ENCODE measurements around the gene ROBO1.

Gene ROBO1

DNA sequence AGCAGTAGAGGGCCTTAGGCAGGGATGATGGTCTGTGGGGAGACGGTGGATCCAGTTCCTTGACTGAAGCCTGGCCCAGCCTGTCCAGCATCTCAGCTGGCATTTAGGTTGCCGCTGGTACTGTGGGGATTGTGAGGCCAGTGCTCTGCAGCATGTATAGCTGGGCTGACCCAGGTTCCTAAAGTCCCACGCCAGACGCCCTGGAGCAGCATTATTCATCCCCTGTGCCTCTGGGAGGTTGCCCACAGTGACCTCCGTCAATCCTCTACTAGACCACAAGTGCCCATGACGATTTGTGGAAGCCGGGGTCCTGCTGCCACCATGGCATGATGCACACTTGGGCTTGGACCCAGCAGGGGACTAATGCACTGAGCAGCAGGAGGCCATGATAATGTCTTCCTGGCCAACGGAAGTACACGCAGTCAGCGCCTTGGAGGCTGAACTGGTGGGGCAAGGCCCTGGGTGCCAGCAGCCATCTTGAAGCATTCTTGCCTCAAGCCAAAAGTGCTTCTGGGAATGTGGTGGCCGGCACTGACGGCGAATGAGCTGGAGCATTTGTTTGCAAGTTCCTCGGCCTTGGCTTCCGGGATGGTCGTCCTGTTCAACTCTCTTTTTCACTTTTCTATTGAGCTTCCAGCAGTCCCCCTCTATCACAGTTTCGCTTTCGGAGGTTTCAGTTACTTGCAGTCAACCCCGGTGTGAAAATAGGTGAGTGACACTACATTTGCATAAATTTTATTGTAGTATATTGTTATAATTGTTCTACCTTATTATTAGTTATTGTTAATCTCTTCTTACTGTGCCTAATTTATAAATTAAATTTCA lies 949.4 kb downstream of the ROBO1 start:
- H3K4me1 Mint-ChIP-seq (ENCODE audit: low read depth), result no peaks in the 10 kb centered on the region
- H3K36me3 Mint-ChIP-seq, result no peaks in the 10 kb centered on the region
- H3K9me3 Mint-ChIP-seq (ENCODE audit: low read depth), result no peaks in the 10 kb centered on the region
- H3K27ac Mint-ChIP-seq, result no peak overlapping the region
- no peak overlapping the region for H3K4me3 Mint-ChIP-seq
- H3K27me3 Mint-ChIP-seq, result no peaks in the 10 kb centered on the region

DNA sequence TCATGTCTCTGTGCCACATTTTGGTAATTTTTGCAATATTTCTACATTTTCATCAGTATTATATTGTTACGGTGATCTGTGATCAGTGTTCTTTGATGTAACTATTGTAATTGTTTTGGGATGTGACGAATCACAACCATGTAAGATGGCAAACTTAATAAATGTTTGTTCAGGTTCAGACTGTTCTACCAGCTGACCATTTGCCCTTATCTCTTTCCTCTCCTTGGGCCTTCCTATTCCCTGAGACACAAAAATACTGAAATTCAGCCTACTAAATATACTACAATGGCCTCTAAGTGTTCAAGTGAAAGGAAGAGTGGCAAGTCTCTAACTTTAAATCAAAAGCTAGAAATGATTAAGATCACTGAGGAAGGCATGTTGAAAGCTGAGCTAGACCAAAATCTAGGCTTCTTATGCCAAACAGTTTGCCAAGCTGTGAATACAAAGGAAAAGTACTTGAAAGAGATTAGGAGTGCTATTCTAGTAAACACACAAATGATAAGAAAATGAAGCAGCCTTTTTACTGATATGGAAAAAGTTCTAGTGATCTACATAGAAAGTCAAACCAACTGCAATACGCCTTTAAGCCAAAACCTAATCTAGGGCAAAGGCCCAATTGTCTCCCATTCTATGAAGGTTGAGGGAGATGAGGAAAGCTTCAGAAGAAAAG lies 952.8 kb downstream of the ROBO1 start:
- Mint-ChIP-seq H3K4me1 (ENCODE audit: low read depth) (no peaks in the 10 kb centered on the region), H3K36me3 (no peaks in the 10 kb centered on the region), H3K27ac (no peak overlapping the region), H3K9me3 (ENCODE audit: low read depth) (no peaks in the 10 kb centered on the region), H3K4me3 (no peak overlapping the region), H3K27me3 (no peaks in the 10 kb centered on the region)

DNA sequence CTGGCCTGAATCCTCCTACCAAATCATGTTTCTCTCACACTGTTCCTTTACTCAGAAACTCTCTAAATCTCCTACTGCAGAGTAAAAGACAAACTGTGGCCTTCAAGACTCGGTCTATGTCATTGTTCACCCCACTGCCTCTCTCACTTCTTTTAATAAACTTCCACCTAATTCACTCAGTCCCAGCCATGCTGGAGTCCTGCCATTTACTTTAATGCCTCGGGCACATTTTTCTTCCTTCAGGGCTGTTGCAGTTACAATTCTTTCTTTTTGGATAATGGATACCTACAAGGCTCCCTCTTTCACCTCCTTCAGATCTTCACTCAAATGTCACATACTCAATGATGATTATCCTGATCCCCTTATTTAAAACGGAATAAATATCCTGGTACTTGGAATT lies 955.6 kb downstream of the ROBO1 start:
- Mint-ChIP-seq H3K27me3 (no peaks in the 10 kb centered on the region), H3K9me3 (ENCODE audit: low read depth) (no peaks in the 10 kb centered on the region), H3K4me3 (no peak overlapping the region), H3K36me3 (no peaks in the 10 kb centered on the region), H3K4me1 (ENCODE audit: low read depth) (no peaks in the 10 kb centered on the region), H3K27ac (no peak overlapping the region)

GRCh38 chr3:78809966-78810365 lies 957.8 kb downstream of the ROBO1 start:
- no peaks in the 10 kb centered on the region for H3K27me3 Mint-ChIP-seq
- no peaks in the 10 kb centered on the region for H3K4me1 Mint-ChIP-seq (ENCODE audit: low read depth)
- no peak overlapping the region for H3K4me3 Mint-ChIP-seq
- H3K9me3 Mint-ChIP-seq (ENCODE audit: low read depth), result no peaks in the 10 kb centered on the region
- H3K36me3 Mint-ChIP-seq, result no peaks in the 10 kb centered on the region
- H3K27ac Mint-ChIP-seq, result no peak overlapping the region

DNA sequence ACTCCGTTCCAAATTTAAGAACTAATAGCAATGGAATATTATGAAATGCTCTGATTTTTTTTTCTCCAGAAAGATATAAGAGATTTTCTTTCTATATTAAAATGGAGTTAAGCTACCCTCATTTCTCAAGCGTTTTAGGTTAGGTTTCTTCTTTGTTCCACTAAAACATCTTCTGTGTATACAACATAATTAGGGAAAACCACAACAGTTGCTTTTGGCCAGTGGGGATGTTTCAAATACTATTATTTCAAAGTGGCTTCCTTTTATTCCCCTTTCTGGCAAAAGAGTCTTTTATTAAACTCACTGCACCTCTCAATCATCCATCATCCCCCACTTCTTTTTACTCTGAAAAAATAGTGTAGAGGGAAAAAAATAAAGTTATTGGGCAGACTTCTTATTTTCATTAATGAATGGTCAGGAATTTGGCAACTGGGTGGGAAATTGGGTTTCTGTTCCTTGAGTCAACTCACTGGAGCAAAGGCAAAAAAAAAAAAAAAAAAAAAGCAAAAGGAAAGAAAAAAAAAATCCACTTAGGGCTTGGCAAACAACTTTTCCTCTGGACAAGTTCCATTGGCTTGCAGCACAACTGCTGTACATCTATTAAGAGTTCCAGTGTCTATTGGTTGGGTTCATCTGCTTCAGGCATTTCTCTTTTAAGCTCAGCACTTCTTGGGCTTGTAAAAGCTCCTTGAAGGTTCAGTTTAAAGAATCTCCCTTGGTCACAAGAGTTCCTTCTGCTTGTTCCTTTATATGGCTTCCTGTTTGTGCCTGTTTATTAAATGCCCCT lies 963.4 kb downstream of the ROBO1 start:
- H3K4me1 Mint-ChIP-seq (ENCODE audit: low read depth), result peaks cover 4% of the 10 kb centered on the region
- peaks cover 6% of the 10 kb centered on the region for H3K9me3 Mint-ChIP-seq (ENCODE audit: low read depth)
- H3K36me3 Mint-ChIP-seq, result no peaks in the 10 kb centered on the region
- no peak overlapping the region for H3K4me3 Mint-ChIP-seq
- no peak overlapping the region for H3K27ac Mint-ChIP-seq
- no peaks in the 10 kb centered on the region for H3K27me3 Mint-ChIP-seq

DNA sequence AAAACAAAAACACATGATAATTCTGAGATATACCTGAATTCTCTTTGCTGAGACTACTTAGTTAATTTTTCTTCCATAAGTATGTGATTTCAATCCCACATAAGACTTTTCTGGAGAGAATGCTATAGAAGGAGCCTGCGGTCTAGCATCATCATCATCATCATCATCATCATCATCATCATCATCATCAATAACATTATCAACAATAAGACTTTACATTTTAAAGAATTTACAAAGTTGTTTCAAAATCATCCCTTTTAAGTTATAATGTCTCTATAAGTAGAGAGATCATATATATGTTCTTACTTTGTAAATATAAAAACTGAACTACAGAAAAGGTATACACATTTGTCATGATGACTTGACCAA lies 965.3 kb downstream of the ROBO1 start:
- Mint-ChIP-seq H3K27me3 (no peaks in the 10 kb centered on the region), H3K36me3 (no peaks in the 10 kb centered on the region), H3K4me1 (ENCODE audit: low read depth) (peaks cover 4% of the 10 kb centered on the region), H3K4me3 (no peak overlapping the region), H3K27ac (no peak overlapping the region), H3K9me3 (ENCODE audit: low read depth) (peaks cover 6% of the 10 kb centered on the region)

GRCh38 chr3:78801926-78802561 lies 965.8 kb downstream of the ROBO1 start:
- no peak overlapping the region for H3K4me3 Mint-ChIP-seq
- no peaks in the 10 kb centered on the region for H3K27me3 Mint-ChIP-seq
- peaks cover 4% of the 10 kb centered on the region for H3K4me1 Mint-ChIP-seq (ENCODE audit: low read depth)
- H3K36me3 Mint-ChIP-seq, result no peaks in the 10 kb centered on the region
- H3K9me3 Mint-ChIP-seq (ENCODE audit: low read depth), result peaks cover 6% of the 10 kb centered on the region
- no peak overlapping the region for H3K27ac Mint-ChIP-seq

GRCh38 chr3:78799681-78800080 lies 968.1 kb downstream of the ROBO1 start:
- Mint-ChIP-seq H3K9me3 (ENCODE audit: low read depth) (peaks cover 6% of the 10 kb centered on the region), H3K36me3 (no peaks in the 10 kb centered on the region), H3K4me1 (ENCODE audit: low read depth) (peaks cover 7% of the 10 kb centered on the region), H3K27ac (no peak overlapping the region), H3K27me3 (no peaks in the 10 kb centered on the region), H3K4me3 (no peak overlapping the region)

- Mint-ChIP-seq H3K27me3 (no peaks in the 10 kb centered on the region), H3K4me3 (no peak overlapping the region), H3K36me3 (no peaks in the 10 kb centered on the region), H3K9me3 (ENCODE audit: low read depth) (peaks cover 5% of the 10 kb centered on the region), H3K27ac (no peak overlapping the region), H3K4me1 (ENCODE audit: low read depth) (peaks cover 7% of the 10 kb centered on the region)
Observed at GRCh38 chr3:78798266-78798832, 969.4 kb downstream of the ROBO1 start.

DNA sequence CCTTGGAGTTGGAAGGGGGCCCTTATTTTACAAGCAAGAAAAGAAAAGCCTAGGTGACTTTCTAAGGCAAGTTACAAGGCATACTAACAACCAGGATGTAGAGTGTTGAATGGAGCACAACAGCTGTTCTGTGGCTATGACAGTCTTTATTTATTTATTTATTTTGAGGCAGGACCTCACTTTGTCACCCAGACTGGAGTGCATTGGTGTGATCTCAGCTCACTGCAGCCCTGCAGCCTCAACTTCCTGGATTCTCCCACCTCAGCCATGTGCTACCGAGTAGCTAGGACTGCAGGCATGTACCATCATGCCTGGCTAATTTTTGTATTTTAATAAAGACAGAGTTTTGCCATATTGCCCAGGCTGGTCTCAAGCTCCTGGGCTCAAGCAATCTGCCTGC lies 973.4 kb downstream of the ROBO1 start:
- no peak overlapping the region for H3K4me3 Mint-ChIP-seq
- H3K9me3 Mint-ChIP-seq (ENCODE audit: low read depth), result peaks cover 2% of the 10 kb centered on the region
- H3K27ac Mint-ChIP-seq, result no peak overlapping the region
- H3K27me3 Mint-ChIP-seq, result no peaks in the 10 kb centered on the region
- no peaks in the 10 kb centered on the region for H3K36me3 Mint-ChIP-seq
- peaks cover 3% of the 10 kb centered on the region for H3K4me1 Mint-ChIP-seq (ENCODE audit: low read depth)

DNA sequence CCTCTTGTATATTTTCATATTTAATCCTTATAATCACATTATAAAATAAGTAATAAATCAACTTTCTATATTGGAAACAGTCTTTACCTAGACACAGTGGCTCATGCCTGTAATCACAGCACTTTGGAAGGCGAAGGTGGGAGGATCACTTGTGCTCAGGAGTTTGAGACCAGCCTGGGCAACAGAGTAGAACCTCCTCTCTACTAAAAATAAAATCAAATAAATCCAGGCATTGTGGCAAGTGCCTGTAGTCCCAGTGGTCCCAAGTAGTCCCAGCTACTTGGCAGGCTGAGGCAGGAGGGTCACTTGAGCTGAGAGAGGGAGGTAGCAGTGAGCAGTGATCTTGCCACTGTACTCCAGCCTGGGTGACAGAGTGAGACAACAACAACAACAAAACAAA lies 975.1 kb downstream of the ROBO1 start:
- Mint-ChIP-seq H3K27ac (no peak overlapping the region), H3K4me3 (no peak overlapping the region), H3K4me1 (ENCODE audit: low read depth) (peaks cover 3% of the 10 kb centered on the region)

GRCh38 chr3:78792212-78792611 lies 975.6 kb downstream of the ROBO1 start:
- peaks cover 9% of the 10 kb centered on the region for H3K9me3 Mint-ChIP-seq (ENCODE audit: low read depth)
- no peak overlapping the region for H3K4me3 Mint-ChIP-seq

More for the DNA sequence above, 975.1 kb downstream of the ROBO1 start:
- Mint-ChIP-seq H3K27me3 (no peaks in the 10 kb centered on the region), H3K36me3 (no peaks in the 10 kb centered on the region), H3K9me3 (ENCODE audit: low read depth) (peaks cover 9% of the 10 kb centered on the region)

GRCh38 chr3:78791753-78792152 lies 976.0 kb downstream of the ROBO1 start:
- H3K36me3 Mint-ChIP-seq, result no peaks in the 10 kb centered on the region
- peaks cover 3% of the 10 kb centered on the region for H3K4me1 Mint-ChIP-seq (ENCODE audit: low read depth)
- H3K27ac Mint-ChIP-seq, result no peak overlapping the region
- H3K4me3 Mint-ChIP-seq, result no peak overlapping the region
- H3K9me3 Mint-ChIP-seq (ENCODE audit: low read depth), result peaks cover 9% of the 10 kb centered on the region
- no peaks in the 10 kb centered on the region for H3K27me3 Mint-ChIP-seq

More at GRCh38 chr3:78792212-78792611, 975.6 kb downstream of the ROBO1 start:
- Mint-ChIP-seq H3K4me1 (ENCODE audit: low read depth) (peaks cover 3% of the 10 kb centered on the region), H3K27ac (no peak overlapping the region), H3K36me3 (no peaks in the 10 kb centered on the region), H3K27me3 (no peaks in the 10 kb centered on the region)

DNA sequence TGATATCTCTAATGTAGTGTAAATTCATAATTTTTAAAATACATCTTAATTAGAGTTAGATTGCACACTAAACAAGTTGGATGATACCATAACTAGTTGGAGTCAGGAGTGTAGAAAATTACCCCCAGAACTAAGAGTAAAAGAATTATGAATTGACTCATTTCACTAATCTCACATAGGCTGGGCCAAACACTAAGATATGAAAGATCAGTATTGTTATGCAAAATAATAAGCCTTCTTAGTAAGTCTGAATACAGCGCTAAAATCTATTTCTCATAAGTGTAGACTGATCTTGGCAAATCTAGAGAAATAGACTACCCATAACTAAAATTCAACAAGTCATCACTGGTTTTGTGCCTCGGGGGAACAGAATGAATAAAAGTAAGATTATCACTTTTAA lies 979.0 kb downstream of the ROBO1 start:
- Mint-ChIP-seq H3K27ac (no peak overlapping the region), H3K9me3 (ENCODE audit: low read depth) (peaks cover 12% of the 10 kb centered on the region), H3K27me3 (no peaks in the 10 kb centered on the region), H3K4me1 (ENCODE audit: low read depth) (no peaks in the 10 kb centered on the region), H3K36me3 (no peaks in the 10 kb centered on the region), H3K4me3 (no peak overlapping the region)
